Measurements from ENCODE around the gene WTIP. TPM values are rescaled to one million over a fixed set of nuclear protein-coding genes. Genes with fewer than 3 reads are reported as not detected.

Gene WTIP
- total RNA-seq, 4 donors from 2014 or later, result 3.8 to 16.3 (median 9.7) TPM

- DNase-seq (ENCODE audit: low spot score in 2 of 2), result peak; percentile 10 to 39
- intact Hi-C loops (cut with DNase I; ENCODE audit: low total_unique reads), result no loop called here
- no peak overlapping the region for H3K4me3 ChIP-seq (ENCODE audit: low read depth, poor library complexity, severe bottlenecking)
- no peak for TF ChIP-seq POLR2A (IDR thresholded peaks at IDR 0.05)
- no peak for TF ChIP-seq CTCF (IDR thresholded peaks at IDR 0.05)
- WGBS, 2 donors, result 80% methylated on average over 6 of the region's 6 CpGs
These were observed 22.8 kb downstream of the WTIP start for GRCh38 chr19:34504273-34504808.

- 77 to 84% methylated on average over 4 to 8 of the region's 9 CpGs for WGBS, 2 donors
- no peak for TF ChIP-seq POLR2A (IDR thresholded peaks at IDR 0.05)
- no peak for TF ChIP-seq CTCF (IDR thresholded peaks at IDR 0.05)
- no peak overlapping the region for H3K4me3 ChIP-seq (ENCODE audit: low read depth, poor library complexity, severe bottlenecking)
- intact Hi-C loops (cut with DNase I; ENCODE audit: low total_unique reads), result no loop called here
- DNase-seq (ENCODE audit: low spot score in 2 of 2), result peak in 1 of 2 donors; percentile 78
These were observed 23.3 kb downstream of the WTIP start for GRCh38 chr19:34504809-34505291.

GRCh38 chr19:34505321-34506025 lies 23.9 kb downstream of the WTIP start:
- DNase-seq (ENCODE audit: low spot score in 2 of 2), result no peak
- 74 to 85% methylated on average over 14 of the region's 14 CpGs for WGBS, 2 donors
- intact Hi-C loops (cut with DNase I; ENCODE audit: low total_unique reads), result no loop called here
- TF ChIP-seq POLR2A (IDR thresholded peaks at IDR 0.05), result no peak
- TF ChIP-seq CTCF (IDR thresholded peaks at IDR 0.05), result no peak
- no peak overlapping the region for H3K4me3 ChIP-seq (ENCODE audit: low read depth, poor library complexity, severe bottlenecking)

- WGBS, 2 donors, result 69 to 72% methylated on average over 8 of the region's 8 CpGs
- intact Hi-C loops (cut with DNase I; ENCODE audit: low total_unique reads), result no loop called here
- TF ChIP-seq POLR2A (IDR thresholded peaks at IDR 0.05) (no peak), CTCF (IDR thresholded peaks at IDR 0.05) (no peak)
- no peak overlapping the region for H3K4me3 ChIP-seq (ENCODE audit: low read depth, poor library complexity, severe bottlenecking)
- no peak for DNase-seq (ENCODE audit: low spot score in 2 of 2)
These were observed 24.4 kb downstream of the WTIP start for GRCh38 chr19:34506026-34506370.

GRCh38 chr19:34507414-34508067 lies 26.0 kb downstream of the WTIP start:
- DNase-seq (ENCODE audit: low spot score in 2 of 2), result peak in 1 of 2 donors; percentile 52
- 73 to 92% methylated on average over 4 of the region's 4 CpGs for WGBS, 2 donors
- intact Hi-C loops (cut with DNase I; ENCODE audit: low total_unique reads), result no loop called here
- no peak for TF ChIP-seq POLR2A (IDR thresholded peaks at IDR 0.05)
- TF ChIP-seq CTCF (IDR thresholded peaks at IDR 0.05), result no peak
- no peak overlapping the region for H3K4me3 ChIP-seq (ENCODE audit: low read depth, poor library complexity, severe bottlenecking)

All from lower leg skin (tissue), 4 donors.